Keratinocyte (primary cell): ENCODE measurements around the gene SRRT. TPM values are rescaled to one million over a fixed set of nuclear protein-coding genes. Genes with fewer than 3 reads are reported as not detected.

Source experiments
- DNase-seq: peaks from one replicate; pipeline ENCODE4 v3.0.0-alpha.2; 2011; ENCODE audit warnings: low read depth, missing footprints, low spot score
- FAIRE-seq: peaks from 2 replicates; lab custom pipeline; 2011; peaks lifted over from hg19 to GRCh38; lab: Jason Lieb, UNC
- H2AFZ ChIP-seq: 2 replicates; pipeline ENCODE4 v1.6.0; 2012; ENCODE audit warnings: low read length, control low read depth, inconsistent platforms; ENCODE audit not compliant: control insufficient read depth
- H3K27ac ChIP-seq: 2 replicates; pipeline ENCODE4 v1.5.1; 2011; ENCODE audit warnings: low read length; ENCODE audit not compliant: control insufficient read depth, insufficient read depth
- H3K27me3 ChIP-seq: 3 replicates; pipeline ENCODE4 v1.6.0; 2011; ENCODE audit warnings: low read length; ENCODE audit not compliant: control insufficient read depth, insufficient read depth; ENCODE audit errors: extremely low read depth
- H3K36me3 ChIP-seq, 2 experiments: 2 replicates in 1 of 2; 3 replicates in 1 of 2; pipeline ENCODE4 v1.5.1; 2011; ENCODE audit warnings: low read length in 2 of 2, mild to moderate bottlenecking in 1 of 2; ENCODE audit not compliant: control insufficient read depth in 2 of 2, insufficient read depth in 2 of 2; ENCODE audit errors: extremely low read depth in 1 of 2
- H3K4me1 ChIP-seq: 3 replicates; pipeline ENCODE4 v1.5.1; 2011; ENCODE audit warnings: low read length; ENCODE audit not compliant: control insufficient read depth, insufficient read depth; ENCODE audit errors: extremely low read depth
- H3K4me2 ChIP-seq: 3 replicates; pipeline ENCODE4 v1.6.0; 2011; ENCODE audit warnings: low read depth, low read length; ENCODE audit not compliant: control insufficient read depth, insufficient read depth; ENCODE audit errors: extremely low read depth
- H3K4me3 ChIP-seq, 3 experiments: fragments of 200-600 bp in 1 of 3; sonication (generic) in 1 of 3; 2 replicates in 2 of 3; 3 replicates in 1 of 3; pipeline ENCODE4 v1.5.1; 2011 to 2016; ENCODE audit warnings: low read length in 3 of 3, mild to moderate bottlenecking in 3 of 3, control low read depth in 2 of 3, inconsistent platforms in 1 of 3, low read depth in 1 of 3, mixed read lengths in 1 of 3, mixed run types in 1 of 3, moderate library complexity in 1 of 3; ENCODE audit not compliant: control insufficient read depth in 2 of 3, insufficient read depth in 2 of 3; ENCODE audit errors: extremely low read depth in 1 of 3
- H3K79me2 ChIP-seq: 2 replicates; pipeline ENCODE4 v1.6.0; 2012; ENCODE audit warnings: low read length; ENCODE audit not compliant: control insufficient read depth, insufficient read depth
- H3K9ac ChIP-seq: 3 replicates; pipeline ENCODE4 v1.6.0; 2011; ENCODE audit warnings: low read length; ENCODE audit not compliant: control insufficient read depth, insufficient read depth; ENCODE audit errors: extremely low read depth
- H3K9me1 ChIP-seq: 3 replicates; pipeline ENCODE4 v1.6.0; 2011; ENCODE audit warnings: low read length; ENCODE audit not compliant: control insufficient read depth, insufficient read depth; ENCODE audit errors: extremely low read depth
- H3K9me3 ChIP-seq: 2 replicates; pipeline ENCODE4 v1.5.1; 2012; ENCODE audit warnings: low read depth, low read length; ENCODE audit not compliant: control insufficient read depth
- H4K20me1 ChIP-seq: 3 replicates; pipeline ENCODE4 v1.6.0; 2011; ENCODE audit warnings: low read length; ENCODE audit not compliant: control insufficient read depth, insufficient read depth; ENCODE audit errors: extremely low read depth
- EZH2 ChIP-seq: IDR thresholded peaks from one replicate; pipeline ENCODE4 v1.6.1; 2012; ENCODE audit warnings: inconsistent platforms, mild to moderate bottlenecking, low read length, moderate library complexity
- dilution Hi-C: fragments of 300-500 bp; cut with MboI; formaldehyde crosslinking; loops from one replicate; pipeline ENCODE4 v1.7.0; 2020; ENCODE audit warnings: low sequenced_read_pairs; ENCODE audit not compliant: extremely low pct_ligation_motif_present
- polyA plus RNA-seq, 5 experiments: library from polyadenylated mRNA; depleted of rRNA in 3 of 5; stranded (reverse) in 3 of 5; stranded (forward) in 1 of 5; unstranded in 1 of 5; fragments of >200 nt; gene quantifications; 1 replicate in 1 of 5; 2 replicates in 3 of 5; 3 replicates in 1 of 5; pipeline versions ENCODE4 v1.2.1 to v1.2.3, GENCODE V29; 2011 to 2012; ENCODE audit warnings: missing spikeins in 2 of 5, low read depth in 1 of 5, low replicate concordance in 1 of 5
- TF ChIP-seq, protein P1 (sequence below), 3 experiments: IDR thresholded peaks in 1 of 3; conservative IDR thresholded peaks in 1 of 3; optimal IDR thresholded peaks in 1 of 3; 2 replicates in 2 of 3; 3 replicates in 1 of 3; pipeline versions ENCODE3 to v1.5.1; 2011; ENCODE audit warnings: low read length in 3 of 3, mild to moderate bottlenecking in 3 of 3, moderate library complexity in 2 of 3, control low read depth in 1 of 3, inconsistent platforms in 1 of 3; ENCODE audit not compliant: insufficient read depth in 2 of 3; ENCODE audit errors: extremely low read depth in 1 of 3

The SRRT gene
- polyA plus RNA-seq, 1 donor (not counting 4 experiments of a cell fraction or from before 2014, with no cell fraction given) = 42.2 TPM

DNA sequence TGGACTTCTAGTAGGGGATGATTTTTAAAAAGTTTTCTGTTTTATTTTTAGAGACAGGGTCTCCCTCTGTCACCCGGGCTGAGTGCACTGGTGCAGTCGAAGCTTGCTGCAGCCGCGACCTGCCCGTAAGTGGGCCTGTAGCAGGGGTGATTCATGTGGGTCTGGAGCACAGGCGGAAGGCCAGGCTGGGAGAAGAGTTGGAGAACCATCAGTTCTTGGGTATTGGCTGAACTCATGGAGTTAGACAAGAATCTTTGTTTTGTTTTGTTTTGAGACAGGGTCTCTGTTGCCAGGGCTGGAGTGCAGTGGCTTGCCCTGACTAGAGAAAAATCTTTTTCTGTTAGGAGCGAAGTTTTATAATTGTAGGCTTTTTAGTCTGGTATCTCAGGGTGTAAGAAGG lies 5.7 kb downstream of the SRRT start:
- H3K27ac ChIP-seq = no peak overlapping the region
- H3K36me3 ChIP-seq = peaks cover 41 to 52% of the 10 kb centered on the region in 2 experiments
- no peak overlapping the region for H3K9ac ChIP-seq
- no peaks in the 10 kb centered on the region for H3K9me3 ChIP-seq
- H2AFZ ChIP-seq = no peak overlapping the region
- H3K4me2 ChIP-seq = no peak overlapping the region
- peaks cover 19% of the 10 kb centered on the region for H3K4me1 ChIP-seq
- H3K79me2 ChIP-seq = peaks cover 66% of the 10 kb centered on the region
- no peaks in the 10 kb centered on the region for H3K9me1 ChIP-seq
- no peak overlapping the region for H3K4me3 ChIP-seq
- TF ChIP-seq, protein P1, sequence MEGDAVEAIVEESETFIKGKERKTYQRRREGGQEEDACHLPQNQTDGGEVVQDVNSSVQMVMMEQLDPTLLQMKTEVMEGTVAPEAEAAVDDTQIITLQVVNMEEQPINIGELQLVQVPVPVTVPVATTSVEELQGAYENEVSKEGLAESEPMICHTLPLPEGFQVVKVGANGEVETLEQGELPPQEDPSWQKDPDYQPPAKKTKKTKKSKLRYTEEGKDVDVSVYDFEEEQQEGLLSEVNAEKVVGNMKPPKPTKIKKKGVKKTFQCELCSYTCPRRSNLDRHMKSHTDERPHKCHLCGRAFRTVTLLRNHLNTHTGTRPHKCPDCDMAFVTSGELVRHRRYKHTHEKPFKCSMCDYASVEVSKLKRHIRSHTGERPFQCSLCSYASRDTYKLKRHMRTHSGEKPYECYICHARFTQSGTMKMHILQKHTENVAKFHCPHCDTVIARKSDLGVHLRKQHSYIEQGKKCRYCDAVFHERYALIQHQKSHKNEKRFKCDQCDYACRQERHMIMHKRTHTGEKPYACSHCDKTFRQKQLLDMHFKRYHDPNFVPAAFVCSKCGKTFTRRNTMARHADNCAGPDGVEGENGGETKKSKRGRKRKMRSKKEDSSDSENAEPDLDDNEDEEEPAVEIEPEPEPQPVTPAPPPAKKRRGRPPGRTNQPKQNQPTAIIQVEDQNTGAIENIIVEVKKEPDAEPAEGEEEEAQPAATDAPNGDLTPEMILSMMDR (optimal IDR thresholded peaks at IDR 0.05 in 1 of 3, IDR thresholded peaks at IDR 0.05 in 1 of 3, conservative IDR thresholded peaks at IDR 0.05 in 1 of 3; ENCODE audit: extremely low read depth in 1 of 3, insufficient read depth in 2 of 3, low read length in 3 of 3) = no peak
- TF ChIP-seq EZH2 = no peak
- H4K20me1 ChIP-seq = peaks cover 13% of the 10 kb centered on the region
- H3K27me3 ChIP-seq = no peaks in the 10 kb centered on the region
- dilution Hi-C loops = loop anchor here (10.0 kb wide), 1 partner anchor 64 kb away; the partner anchor contains the start of gene MUC3A
- no peak for FAIRE-seq
- no peak for DNase-seq

DNA sequence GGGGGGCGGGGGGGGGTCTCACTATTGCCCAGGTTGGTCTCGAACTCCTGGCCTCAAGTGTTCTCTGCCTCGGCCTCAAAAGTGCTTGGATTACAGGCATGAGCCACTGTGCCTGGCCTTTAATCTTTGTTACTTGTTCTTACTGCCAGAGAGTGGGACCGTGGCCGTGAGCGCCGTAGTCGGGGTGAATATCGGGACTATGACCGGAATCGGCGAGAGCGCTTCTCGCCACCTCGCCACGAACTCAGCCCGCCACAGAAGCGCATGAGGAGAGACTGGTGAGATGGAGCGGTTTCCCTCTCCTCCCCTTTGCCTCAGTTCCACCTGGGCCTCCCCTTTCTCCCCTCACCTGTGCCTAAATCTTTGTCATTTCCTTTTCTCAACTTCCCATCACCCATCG lies 6.2 kb downstream of the SRRT start:
- no peak overlapping the region for H3K27ac ChIP-seq
- no peak overlapping the region for H3K9ac ChIP-seq
- H3K4me3 ChIP-seq = no peak overlapping the region
- peaks cover 14% of the 10 kb centered on the region for H3K4me1 ChIP-seq
- peaks cover 61% of the 10 kb centered on the region for H3K79me2 ChIP-seq
- DNase-seq (no peak), FAIRE-seq (no peak)
- H4K20me1 ChIP-seq = peaks cover 12% of the 10 kb centered on the region
- no peaks in the 10 kb centered on the region for H3K9me1 ChIP-seq
- TF ChIP-seq, protein P1 (optimal IDR thresholded peaks at IDR 0.05 in 1 of 3, IDR thresholded peaks at IDR 0.05 in 1 of 3, conservative IDR thresholded peaks at IDR 0.05 in 1 of 3; ENCODE audit: extremely low read depth in 1 of 3, insufficient read depth in 2 of 3, low read length in 3 of 3) = no peak
- TF ChIP-seq EZH2 = no peak
- no peaks in the 10 kb centered on the region for H3K27me3 ChIP-seq
- no peaks in the 10 kb centered on the region for H3K9me3 ChIP-seq
- peaks cover 45 to 52% of the 10 kb centered on the region in 2 experiments for H3K36me3 ChIP-seq
- dilution Hi-C loops = loop anchor here (10.0 kb wide), 1 partner anchor 64 kb away; the partner anchor contains the start of gene MUC3A
- H2AFZ ChIP-seq = no peak overlapping the region
- H3K4me2 ChIP-seq = no peak overlapping the region
